Measurements from ENCODE around the gene HUS1.
"Not testable (repeated sequence)": the region's sequence is repeated elsewhere in the genome, so short reads cannot be mapped to it uniquely, and the experiment has no call there.

The HUS1 gene

GRCh38 chr7:47979145-47979831, at the start of gene HUS1:
Gene HUS1, minus strand, starts transcription at chr7:47979615. Its CDS starts 96 bp downstream, at chr7:47979519.
- peak; percentile 92 to 95 for DNase-seq

- DNase-seq = no peak
Measured at GRCh38 chr7:48028938-48029337, 49.5 kb upstream of the HUS1 start, which contains the start of gene SUN3. Gene SUN3, minus strand, starts transcription at chr7:48029107. Its CDS starts 169 bp downstream, at chr7:48028938.

GRCh38 chr7:48025624-48026023, 46.2 kb upstream of the HUS1 start:
- no peak for DNase-seq

- no peak for DNase-seq
Measured at GRCh38 chr7:48017674-48018073, 38.3 kb upstream of the HUS1 start.

- no peak for DNase-seq
Measured at GRCh38 chr7:48016641-48017040, 37.2 kb upstream of the HUS1 start.

GRCh38 chr7:48011951-48012350, 32.5 kb upstream of the HUS1 start:
- no peak for DNase-seq

GRCh38 chr7:48011323-48011722, 31.9 kb upstream of the HUS1 start:
- no peak for DNase-seq

- DNase-seq = no peak
Measured at GRCh38 chr7:48009954-48010353, 30.5 kb upstream of the HUS1 start.

GRCh38 chr7:48009257-48009656, 29.8 kb upstream of the HUS1 start:
- no peak for DNase-seq

- DNase-seq = no peak
Measured at GRCh38 chr7:48006866-48007265, 27.5 kb upstream of the HUS1 start.

GRCh38 chr7:48004638-48005037, 25.2 kb upstream of the HUS1 start:
- DNase-seq = no peak

- no peak for DNase-seq
Measured at GRCh38 chr7:48004032-48004431, 24.6 kb upstream of the HUS1 start.

GRCh38 chr7:48000164-48000563, 20.7 kb upstream of the HUS1 start:
- not testable (repeated sequence) for DNase-seq

- DNase-seq = no peak
Measured at GRCh38 chr7:47999413-47999812, 20.0 kb upstream of the HUS1 start.

GRCh38 chr7:47992446-47992845, 13.0 kb upstream of the HUS1 start:
- DNase-seq = no peak

GRCh38 chr7:47991741-47992311, 12.4 kb upstream of the HUS1 start:
- peak; percentile 97 to 98 for DNase-seq

- DNase-seq = peak; percentile 48 to 57
Measured at GRCh38 chr7:47991270-47991669, 11.9 kb upstream of the HUS1 start.

- DNase-seq = no peak
Measured at GRCh38 chr7:47990592-47990991, 11.2 kb upstream of the HUS1 start.

- DNase-seq = not testable (repeated sequence)
Measured at GRCh38 chr7:47989607-47990400, 10.4 kb upstream of the HUS1 start.

- DNase-seq = peak; percentile 45 to 60
Measured at GRCh38 chr7:47988496-47989386, 9.3 kb upstream of the HUS1 start.

- peak in 1 of 2 experiments; percentile 9 for DNase-seq
Measured at GRCh38 chr7:47982610-47983009, 3.2 kb upstream of the HUS1 start.

GRCh38 chr7:47980648-47981047, 1.2 kb upstream of the HUS1 start:
- DNase-seq = not testable (repeated sequence)

- DNase-seq = peak in 1 of 2 experiments; percentile 68
Measured at GRCh38 chr7:47979832-47980181, 392 bp upstream of the HUS1 start.

Measured in Kasumi-1 (cell line).